NCI-H774 (cell line): ENCODE data around the gene RNF40.
"Not testable (repeated sequence)": the region's sequence is repeated elsewhere in the genome, so short reads cannot be mapped to it uniquely, and the experiment has no call there.

Source experiments
- DNase-seq: peaks from one replicate; lab custom pipeline; 2025; lab: John Stamatoyannopoulos, UW

Gene RNF40

GRCh38 chr16:30782486-30783279 lies 20.6 kb downstream of the RNF40 start:
- DNase-seq = no peak

GRCh38 chr16:30783280-30784109 lies 21.4 kb downstream of the RNF40 start:
- no peak for DNase-seq

- DNase-seq = no peak
Observed at GRCh38 chr16:30784215-30784614, 22.1 kb downstream of the RNF40 start.

- no peak for DNase-seq
Observed at GRCh38 chr16:30785126-30786106, 23.3 kb downstream of the RNF40 start.

GRCh38 chr16:30786115-30786935 lies 24.2 kb downstream of the RNF40 start:
- no peak for DNase-seq

GRCh38 chr16:30786936-30787612 lies 25.0 kb downstream of the RNF40 start, which contains the start of gene ZNF629:
Gene ZNF629, minus strand, starts transcription at chr16:30787205. Its CDS starts 2,723 bp downstream, at chr16:30784482.
- peak; percentile 70 for DNase-seq

GRCh38 chr16:30787613-30788378 lies 25.7 kb downstream of the RNF40 start:
- DNase-seq = no peak

- no peak for DNase-seq
Observed at GRCh38 chr16:30793508-30794069, 31.5 kb downstream of the RNF40 start.

- no peak for DNase-seq
Observed at GRCh38 chr16:30794634-30795033, 32.5 kb downstream of the RNF40 start.

GRCh38 chr16:30797670-30798309 lies 35.7 kb downstream of the RNF40 start:
- no peak for DNase-seq

GRCh38 chr16:30802936-30803335 lies 40.8 kb downstream of the RNF40 start:
- DNase-seq = no peak

- DNase-seq = no peak
Observed at GRCh38 chr16:30805056-30805369, 42.9 kb downstream of the RNF40 start.

GRCh38 chr16:30805370-30806169 lies 43.4 kb downstream of the RNF40 start:
- DNase-seq = peak; percentile 77

- DNase-seq = no peak
Observed at GRCh38 chr16:30808146-30808545, 46.0 kb downstream of the RNF40 start.

- not testable (repeated sequence) for DNase-seq
Observed at GRCh38 chr16:30808890-30809426, 46.8 kb downstream of the RNF40 start.

- DNase-seq = not testable (repeated sequence)
Observed at GRCh38 chr16:30809675-30810074, 47.6 kb downstream of the RNF40 start.

- no peak for DNase-seq
Observed at GRCh38 chr16:30813821-30814189, 51.7 kb downstream of the RNF40 start.

- DNase-seq = no peak
Observed at GRCh38 chr16:30816769-30817168, 54.6 kb downstream of the RNF40 start.
